OCI-LY7 (cell line): ENCODE results near the gene TNFRSF12A. TPM values are rescaled to one million over a fixed set of nuclear protein-coding genes. Genes with fewer than 3 reads are reported as not detected.

ENCODE experiments used
- BruUV-seq: library from RNA; stranded (reverse); fragments of 400-500 nt; replicated peaks from 2 replicates; lab custom pipeline; 2021; lab: Mats Ljungman, UMichigan
- CTCF ChIA-PET: fragments of 300-600 bp; sonication (Branson Sonifier 250); formaldehyde crosslinking; loops from one replicate; lab custom pipeline; 2022; ENCODE audit warnings: antibody characterized with exemption; ENCODE audit not compliant: unreplicated experiment; lab: Charles Lee
- POLR2A ChIA-PET: fragments of 300-600 bp; sonication (Branson Sonifier 250); formaldehyde crosslinking; loops from one replicate; lab custom pipeline; 2022; ENCODE audit warnings: antibody characterized with exemption; lab: Charles Lee
- DNase-seq: peaks from one replicate; pipeline ENCODE4 v3.0.0-alpha.2; 2015; ENCODE audit warnings: low spot score
- H2AFZ ChIP-seq: fragments of 200-600 bp; sonication (generic), shearing (Covaris generic); 2 replicates; pipeline ENCODE4 v1.6.1; 2014; ENCODE audit warnings: mild to moderate bottlenecking, antibody characterized with exemption, low read length, moderate library complexity
- H3K27ac ChIP-seq: fragments of 200-600 bp; sonication (generic); 2 replicates; pipeline ENCODE4 v1.5.1; 2014; ENCODE audit warnings: mixed run types, low read depth, mild to moderate bottlenecking, moderate library complexity, low read length, inconsistent platforms; ENCODE audit not compliant: poor library complexity, severe bottlenecking
- H3K36me3 ChIP-seq: fragments of 200-600 bp; sonication (generic); 2 replicates; pipeline ENCODE4 v1.6.1; 2014; ENCODE audit warnings: mild to moderate bottlenecking, antibody characterized with exemption, low read length, moderate library complexity, mixed read lengths; ENCODE audit not compliant: insufficient read depth
- H3K4me1 ChIP-seq: fragments of 200-600 bp; sonication (generic); 2 replicates; pipeline ENCODE4 v1.5.1; 2014; ENCODE audit warnings: mild to moderate bottlenecking, low read length; ENCODE audit not compliant: insufficient read depth, poor library complexity, severe bottlenecking
- H3K4me2 ChIP-seq: fragments of 200-600 bp; sonication (generic); 2 replicates; pipeline ENCODE4 v1.6.1; 2014; ENCODE audit warnings: mild to moderate bottlenecking, low read length
- H3K4me3 ChIP-seq: fragments of 200-600 bp; sonication (generic); 2 replicates; pipeline ENCODE4 v1.5.1; 2014; ENCODE audit warnings: mild to moderate bottlenecking, low read depth, low read length; ENCODE audit not compliant: poor library complexity, severe bottlenecking
- H3K79me2 ChIP-seq: fragments of 200-600 bp; sonication (generic); 2 replicates; pipeline ENCODE4 v1.6.1; 2016; ENCODE audit warnings: low read depth, mild to moderate bottlenecking, low read length, moderate library complexity, mixed read lengths; ENCODE audit not compliant: insufficient read depth
- H3K9me2 ChIP-seq: fragments of 200-600 bp; sonication (generic); 2 replicates; pipeline ENCODE4 v1.6.1; 2016; ENCODE audit warnings: mild to moderate bottlenecking, low read length, mixed read lengths; ENCODE audit not compliant: insufficient read depth
- H3K9me3 ChIP-seq: fragments of 200-600 bp; sonication (generic); 2 replicates; pipeline ENCODE4 v1.6.1; 2014; ENCODE audit warnings: mild to moderate bottlenecking, mixed run types, low read length, mixed read lengths
- H4K20me1 ChIP-seq: fragments of 200-600 bp; sonication (generic); 2 replicates; pipeline ENCODE4 v1.6.1; 2014; ENCODE audit warnings: mild to moderate bottlenecking, antibody characterized with exemption, low read length, moderate library complexity, mixed read lengths; ENCODE audit not compliant: insufficient read depth
- CTCF ChIP-seq: fragments of 200-600 bp; sonication (generic); conservative IDR thresholded peaks from 2 replicates; pipeline ENCODE4 v1.5.1; 2014; ENCODE audit warnings: mild to moderate bottlenecking, antibody characterized with exemption, low read length, moderate library complexity, mixed read lengths
- EZH2phosphoT487 ChIP-seq: fragments of 200-600 bp; sonication (generic); IDR thresholded peaks from 2 replicates; pipeline ENCODE4 v1.6.1; 2018; ENCODE audit warnings: low read depth, borderline replicate concordance, mild to moderate bottlenecking, mixed run types, antibody characterized with exemption, low read length, moderate library complexity, mixed read lengths
- intact Hi-C: fragments of 100-400 bp; cut with micrococcal nuclease; formaldehyde crosslinking; loops from one replicate; pipeline ENCODE4 v1.10.0; 2022; ENCODE audit not compliant: unreplicated experiment
- total RNA-seq, 2 experiments: library from RNA; depleted of rRNA in 1 of 2; stranded (reverse); fragments of >200 nt in 1 of 2; shearing (Covaris generic) in 1 of 2; gene quantifications; 2 replicates each; pipeline ENCODE4 v1.2.3, GENCODE V29; 2014 to 2022

The TNFRSF12A gene
- total RNA-seq, 2 experiments from 2014 or later, result 1.9 to 4.9 TPM

- TF ChIP-seq EZH2phosphoT487 (no peak), CTCF (no peak)
- no peak within 1 kb of the TSS for H3K4me3 ChIP-seq
- POLR2A ChIA-PET, result no interaction called here
- no peak for DNase-seq
- no peak within 1 kb of the TSS for H3K4me2 ChIP-seq
- BruUV-seq, result no TSS peak
- no peak within 1 kb of the TSS for H2AFZ ChIP-seq
- H3K27ac ChIP-seq, result no peak within 1 kb of the TSS
- H3K79me2 ChIP-seq, result no peaks in the 10 kb centered on the region
- no peaks in the 10 kb centered on the region for H3K9me2 ChIP-seq
- peaks cover 11% of the 10 kb centered on the region for H3K4me1 ChIP-seq
- H4K20me1 ChIP-seq, result no peaks in the 10 kb centered on the region
- intact Hi-C loops, result no loop called here
- no peaks in the 10 kb centered on the region for H3K36me3 ChIP-seq
- CTCF ChIA-PET, result no interaction called here
- H3K9me3 ChIP-seq, result no peaks in the 10 kb centered on the region
These were observed 7.2 kb upstream of the TNFRSF12A start, which contains the start of gene CLDN9 for GRCh38 chr16:3012828-3013420. Gene CLDN9 (plus strand): TSS chr16:3012923. CDS start chr16:3013363, 440 bp downstream.

- Histone ChIP-seq H2AFZ (no peak overlapping the region), H3K9me2 (no peaks in the 10 kb centered on the region), H3K36me3 (no peaks in the 10 kb centered on the region), H3K27ac (no peak overlapping the region), H4K20me1 (no peaks in the 10 kb centered on the region), H3K79me2 (no peaks in the 10 kb centered on the region), H3K4me1 (peaks cover 9% of the 10 kb centered on the region), H3K9me3 (no peaks in the 10 kb centered on the region), H3K4me2 (no peak overlapping the region), H3K4me3 (no peak overlapping the region)
- intact Hi-C loops, result no loop called here
- BruUV-seq, result no TSS peak
- TF ChIP-seq EZH2phosphoT487, result no peak
- TF ChIP-seq CTCF, result no peak
- CTCF ChIA-PET, result no interaction called here
- no peak for DNase-seq
- POLR2A ChIA-PET, result no interaction called here
These were observed 6.6 kb upstream of the TNFRSF12A start for GRCh38 chr16:3013491-3013951.

- ChIA-PET CTCF (no interaction called here), POLR2A (no interaction called here)
- Histone ChIP-seq H3K9me2 (no peaks in the 10 kb centered on the region), H3K4me1 (peaks cover 6% of the 10 kb centered on the region), H3K4me3 (no peak overlapping the region), H3K79me2 (no peaks in the 10 kb centered on the region), H4K20me1 (no peaks in the 10 kb centered on the region), H3K4me2 (no peak overlapping the region), H3K9me3 (no peaks in the 10 kb centered on the region), H3K27ac (no peak overlapping the region), H2AFZ (no peak overlapping the region), H3K36me3 (no peaks in the 10 kb centered on the region)
- intact Hi-C loops, result no loop called here
- DNase-seq, result no peak
- no TSS peak for BruUV-seq
- no peak for TF ChIP-seq EZH2phosphoT487
- TF ChIP-seq CTCF, result no peak
These were observed 6.0 kb upstream of the TNFRSF12A start for GRCh38 chr16:3013998-3014690.
